ENCODE measurements around the gene ADPGK.
A peak's percentile ranks its signal among the peaks of the same experiment; 100 is the strongest.

Gene ADPGK

GRCh38 chr15:72760590-72761260 is 22.8 kb downstream of the ADPGK start:
- no peak for DNase-seq (ENCODE audit: extremely low spot score)
- no peak for TF ChIP-seq CTCF (IDR thresholded peaks at IDR 0.05; ENCODE audit: control extremely low read depth, extremely low read depth, low read depth, missing control alignments)
- ChIA-PET POLR2A (no interaction called here), CTCF (interaction anchor here (2.3 kb wide), 1 partner anchor 10 kb away, joined by 8 read pairs; no protein-coding TSS in a partner anchor)

- DNase-seq (ENCODE audit: extremely low spot score) = no peak
- POLR2A ChIA-PET = no interaction called here
- no peak for TF ChIP-seq CTCF (IDR thresholded peaks at IDR 0.05; ENCODE audit: control extremely low read depth, extremely low read depth, low read depth, missing control alignments)
- CTCF ChIA-PET = interaction anchor here (1.4 to 1.7 kb wide), 2 partner anchors 34 to 36 kb away, joined by 3 to 6 read pairs; no protein-coding TSS in a partner anchor
Observed at GRCh38 chr15:72758182-72758581, 25.4 kb downstream of the ADPGK start.

- DNase-seq (ENCODE audit: extremely low spot score) = no peak
- CTCF ChIA-PET = interaction anchor here (4.6 kb wide), 1 partner anchor 32 kb away, joined by 28 read pairs; no protein-coding TSS in a partner anchor
- no peak for TF ChIP-seq CTCF (IDR thresholded peaks at IDR 0.05; ENCODE audit: control extremely low read depth, extremely low read depth, low read depth, missing control alignments)
- POLR2A ChIA-PET = no interaction called here
Observed at GRCh38 chr15:72754096-72754495, 29.5 kb downstream of the ADPGK start.

- DNase-seq (ENCODE audit: extremely low spot score) = no peak
- ChIA-PET CTCF (interaction anchor here (1.2 to 4.6 kb wide), 5 partner anchors 9 to 29 kb away, joined by 5 to 28 read pairs (median 7); no protein-coding TSS in a partner anchor), POLR2A (no interaction called here)
- TF ChIP-seq CTCF (IDR thresholded peaks at IDR 0.05; ENCODE audit: control extremely low read depth, extremely low read depth, low read depth, missing control alignments) = no peak
Observed at GRCh38 chr15:72751751-72752455, 31.7 kb downstream of the ADPGK start.

GRCh38 chr15:72749700-72750099 is 33.9 kb downstream of the ADPGK start:
- no peak for TF ChIP-seq CTCF (IDR thresholded peaks at IDR 0.05; ENCODE audit: control extremely low read depth, extremely low read depth, low read depth, missing control alignments)
- ChIA-PET CTCF (interaction anchor here (1.3 to 4.6 kb wide), 3 partner anchors 13 to 27 kb away, joined by 6 to 28 read pairs (median 7); no protein-coding TSS in a partner anchor), POLR2A (no interaction called here)
- no peak for DNase-seq (ENCODE audit: extremely low spot score)

- CTCF ChIA-PET = interaction anchor here (1.2 to 4.0 kb wide), 2 partner anchors 13 to 18 kb away, joined by 3 to 28 read pairs; no protein-coding TSS in a partner anchor
Observed at GRCh38 chr15:72740219-72740618, 43.3 kb downstream of the ADPGK start.

More at GRCh38 chr15:72740219-72740618, 43.3 kb downstream of the ADPGK start:
- peak; percentile 60 for DNase-seq (ENCODE audit: extremely low spot score)
- POLR2A ChIA-PET = no interaction called here
- TF ChIP-seq CTCF (IDR thresholded peaks at IDR 0.05; ENCODE audit: control extremely low read depth, extremely low read depth, low read depth, missing control alignments) = no peak
